HCT116 (cell line): ENCODE measurements around the gene SMARCA4. TPM values are rescaled to one million over a fixed set of nuclear protein-coding genes. Genes with fewer than 3 reads are reported as not detected.
A peak's percentile ranks its signal among the peaks of the same experiment; 100 is the strongest.

Source experiments
- ATAC-seq: fragments of 200-7000 bp; cut with Tn5 transposase; 2 replicates; pipeline ENCODE4 v1.9.1; 2020; ENCODE audit warnings: mild to moderate bottlenecking, moderate library complexity
- BruUV-seq: library from RNA; stranded (reverse); fragments of 400-500 nt; replicated peaks from 2 replicates; lab custom pipeline; 2021; lab: Mats Ljungman, UMichigan
- CTCF ChIA-PET: fragments of 300-600 bp; sonication (Branson Sonifier 250); formaldehyde crosslinking; loops from one replicate; lab custom pipeline; 2021; ENCODE audit warnings: antibody characterized with exemption; lab: Charles Lee
- POLR2A ChIA-PET: fragments of 300-600, 350-600 bp; sonication (Branson Sonifier 250); formaldehyde crosslinking; loops from one replicate; lab custom pipeline; 2021; ENCODE audit warnings: antibody characterized with exemption; lab: Charles Lee
- RAD21 ChIA-PET, 2 experiments: fragments of 300-600 bp; sonication (Branson Sonifier 250); formaldehyde crosslinking; loops; one replicate each; lab custom pipeline; 2023; ENCODE audit warnings: low total read pairs in 2 of 2; ENCODE audit not compliant: uncharacterized antibody in 2 of 2, unreplicated experiment in 2 of 2, low non-redundant PET in 1 of 2; lab: Charles Lee
- DNase-seq: peaks from one replicate; pipeline ENCODE4 v3.0.0-alpha.2; 2010; ENCODE audit warnings: low read depth, low spot score
- H2AFZ ChIP-seq: fragments of 200-600 bp; shearing (Covaris generic), sonication (generic); 2 replicates; pipeline ENCODE4 v1.6.1; 2017; ENCODE audit warnings: low read depth, mixed run types, mixed read lengths, antibody characterized with exemption, low read length; ENCODE audit not compliant: poor library complexity, severe bottlenecking
- H3K27ac ChIP-seq: 2 replicates; pipeline ENCODE4 v1.5.1; 2012; ENCODE audit warnings: low read depth, low read length
- H3K27me3 ChIP-seq: fragments of 200-600 bp; sonication (generic); 2 replicates; pipeline ENCODE4 v1.6.1; 2016; ENCODE audit warnings: mixed run types, low read length, mixed read lengths; ENCODE audit not compliant: insufficient read depth
- H3K36me3 ChIP-seq, 2 experiments: fragments of 200-500 bp in 1 of 2; fragments of 200-600 bp in 1 of 2; sonication (Bioruptor generic) in 1 of 2; sonication (generic) in 1 of 2; 2 replicates each; pipeline versions ENCODE4 v1.5.1 to v1.6.1; 2014 to 2016; ENCODE audit warnings: low read length in 2 of 2, inconsistent platforms in 1 of 2, mixed read lengths in 1 of 2, mixed run types in 1 of 2; ENCODE audit not compliant: insufficient read depth in 2 of 2, control insufficient read depth in 1 of 2
- H3K4me1 ChIP-seq, 2 experiments: fragments of 200-600 bp in 1 of 2; sonication (generic) in 1 of 2; 2 replicates each; pipeline versions ENCODE4 v1.5.1 to v1.6.1; 2012 to 2017; ENCODE audit warnings: low read length in 2 of 2, inconsistent platforms in 1 of 2, mild to moderate bottlenecking in 1 of 2, mixed read lengths in 1 of 2, mixed run types in 1 of 2, moderate library complexity in 1 of 2; ENCODE audit not compliant: insufficient read depth in 2 of 2, control insufficient read depth in 1 of 2
- H3K4me2 ChIP-seq: fragments of 200-600 bp; sonication (generic); 2 replicates; pipeline ENCODE4 v1.6.1; 2017; ENCODE audit warnings: mixed run types, low read length, mixed read lengths
- H3K4me3 ChIP-seq, 2 experiments: fragments of 200-600 bp in 1 of 2; sonication (generic) in 1 of 2; replicated peaks in 1 of 2; 2 replicates each; pipeline ENCODE4 v1.5.1; 2011 to 2016; ENCODE audit warnings: low read length in 2 of 2, control low read depth in 1 of 2, low read depth in 1 of 2, mild to moderate bottlenecking in 1 of 2, mixed read lengths in 1 of 2, mixed run types in 1 of 2
- H3K79me2 ChIP-seq: fragments of 200-600 bp; sonication (generic); 2 replicates; pipeline ENCODE4 v1.6.1; 2017; ENCODE audit warnings: mild to moderate bottlenecking, mixed run types, low read length, moderate library complexity, mixed read lengths; ENCODE audit not compliant: insufficient read depth
- H3K9ac ChIP-seq: fragments of 200-600 bp; sonication (generic); 2 replicates; pipeline ENCODE4 v1.6.1; 2016; ENCODE audit warnings: low read length, mixed read lengths
- H3K9me2 ChIP-seq: fragments of 200-600 bp; sonication (generic), shearing (Covaris generic); 2 replicates; pipeline ENCODE4 v1.6.1; 2017; ENCODE audit warnings: mixed run types, mild to moderate bottlenecking, moderate library complexity; ENCODE audit not compliant: insufficient read depth
- H3K9me3 ChIP-seq, 2 experiments: fragments of 200-500 bp in 1 of 2; fragments of 200-600 bp in 1 of 2; sonication (Bioruptor generic) in 1 of 2; sonication (generic) in 1 of 2; 2 replicates each; pipeline ENCODE4 v1.6.1; 2014 to 2017; ENCODE audit warnings: low read length in 2 of 2, mixed read lengths in 2 of 2, inconsistent platforms in 1 of 2, low read depth in 1 of 2, mild to moderate bottlenecking in 1 of 2, mixed run types in 1 of 2, moderate library complexity in 1 of 2; ENCODE audit not compliant: control insufficient read depth in 1 of 2, insufficient read depth in 1 of 2
- H4K20me1 ChIP-seq: fragments of 200-600 bp; sonication (generic), shearing (Covaris generic); 2 replicates; pipeline ENCODE4 v1.6.1; 2017; ENCODE audit warnings: mixed run types, mild to moderate bottlenecking, moderate library complexity; ENCODE audit not compliant: insufficient read depth
- ATF3 ChIP-seq: IDR thresholded peaks from 2 replicates; pipeline ENCODE4 v1.6.1; 2012
- CBX3 ChIP-seq: IDR thresholded peaks from 2 replicates; pipeline ENCODE4 v1.6.1; 2012; ENCODE audit warnings: low read depth
- ELF1 ChIP-seq: IDR thresholded peaks from 2 replicates; pipeline ENCODE4 v1.6.1; 2012; ENCODE audit warnings: low read depth, borderline replicate concordance
- JUND ChIP-seq: IDR thresholded peaks from 2 replicates; pipeline ENCODE4 v1.6.1; 2012
- MAX ChIP-seq: IDR thresholded peaks from 2 replicates; pipeline ENCODE4 v1.6.1; 2012
- POLR2AphosphoS5 ChIP-seq: IDR thresholded peaks from 2 replicates; pipeline ENCODE4 v1.6.1; 2011; ENCODE audit warnings: mild to moderate bottlenecking, low read depth, low read length, moderate library complexity
- REST ChIP-seq: IDR thresholded peaks from 2 replicates; pipeline ENCODE4 v1.6.1; 2012; ENCODE audit warnings: low read depth
- YY1 ChIP-seq: IDR thresholded peaks from 2 replicates; pipeline ENCODE4 v1.6.1; 2011; ENCODE audit warnings: low read length, low read depth, moderate library complexity, mild to moderate bottlenecking; ENCODE audit not compliant: insufficient replicate concordance; ENCODE audit errors: extremely low read depth
- ZBTB33 ChIP-seq: IDR thresholded peaks from 2 replicates; pipeline ENCODE4 v1.6.1; 2011; ENCODE audit warnings: mild to moderate bottlenecking, low read length, moderate library complexity; ENCODE audit not compliant: insufficient replicate concordance; ENCODE audit errors: extremely low read depth
- intact Hi-C: fragments of 100-400 bp; cut with micrococcal nuclease; formaldehyde crosslinking; loops from 2 replicates; pipeline ENCODE4 v1.10.0; 2022
- total RNA-seq: library from RNA; stranded (reverse); gene quantifications from one replicate; pipeline ENCODE4 v1.2.1, GENCODE V29; 2021; ENCODE audit not compliant: unreplicated experiment

The SMARCA4 gene
- total RNA-seq, 1 experiment from 2014 or later, result 116 TPM

GRCh38 chr19:10927730-10928562 lies 32.9 kb upstream of the SMARCA4 start:
- no peaks in the 10 kb centered on the region for H4K20me1 ChIP-seq
- H3K4me2 ChIP-seq, result peak overlapping the region; percentile 94
- no peaks in the 10 kb centered on the region for H3K27me3 ChIP-seq
- no peak overlapping the region for H2AFZ ChIP-seq
- ChIA-PET RAD21 (no interaction called here), CTCF (interaction anchor here (1.3 kb wide), 1 partner anchor 63 kb away, joined by 3 read pairs; no protein-coding TSS in a partner anchor), POLR2A (no interaction called here)
- H3K27ac ChIP-seq, result peak overlapping the region; percentile 70
- peak overlapping the region; percentile 81 for H3K9ac ChIP-seq
- ATAC-seq, result peak; percentile 32
- peaks cover 43% of the 10 kb centered on the region for H3K79me2 ChIP-seq
- intact Hi-C loops, result no loop called here
- no peaks in the 10 kb centered on the region for H3K9me3 ChIP-seq
- H3K4me1 ChIP-seq, result peaks cover 20 to 29% of the 10 kb centered on the region in 2 experiments
- H3K36me3 ChIP-seq, result peaks cover 5 to 10% of the 10 kb centered on the region in 2 experiments; a peak in 3 of 4 replicates
- H3K4me3 ChIP-seq, result peak overlapping the region; percentile 89 to 96
- no peak for DNase-seq
- TF ChIP-seq MAX (peak; percentile 19; the same call in 1 of the 2 replicates), ELF1 (no peak)
- TSS peak; percentile 59 for BruUV-seq
- no peaks in the 10 kb centered on the region for H3K9me2 ChIP-seq

GRCh38 chr19:10928563-10929401 lies 32.0 kb upstream of the SMARCA4 start, which contains the start of the genes TIMM29 and YIPF2:
Gene TIMM29 (plus strand): TSS chr19:10928811. CDS start chr19:10928823, 12 bp downstream.
Gene YIPF2 (minus strand): TSS chr19:10928639. CDS start chr19:10928410, 229 bp downstream.
- peaks cover 45% of the 10 kb centered on the region for H3K79me2 ChIP-seq
- peak within 1 kb of the TSS; percentile 89 to 96 for H3K4me3 ChIP-seq
- ATAC-seq, result peak; percentile 91
- H3K27me3 ChIP-seq, result no peaks in the 10 kb centered on the region
- H3K9ac ChIP-seq, result peak within 1 kb of the TSS; percentile 81
- peak within 1 kb of the TSS; percentile 75 for H3K27ac ChIP-seq
- ChIA-PET CTCF (no interaction called here), RAD21 (no interaction called here), POLR2A (no interaction called here)
- intact Hi-C loops, result no loop called here
- peaks cover 20 to 29% of the 10 kb centered on the region in 2 experiments for H3K4me1 ChIP-seq
- BruUV-seq, result no TSS peak
- peaks cover 1 to 5% of the 10 kb centered on the region in 2 experiments; a peak in 2 of 4 replicates for H3K36me3 ChIP-seq
- H2AFZ ChIP-seq, result no peak within 1 kb of the TSS
- no peaks in the 10 kb centered on the region for H3K9me2 ChIP-seq
- no peaks in the 10 kb centered on the region for H3K9me3 ChIP-seq
- peak; percentile 96 for DNase-seq
- peak within 1 kb of the TSS; percentile 94 for H3K4me2 ChIP-seq
- no peaks in the 10 kb centered on the region for H4K20me1 ChIP-seq
- TF ChIP-seq REST (no peak), YY1 (peak; percentile 95), ELF1 (no peak; the same call in 1 of the 2 replicates), ATF3 (no peak), JUND (no peak), CBX3 (peak; percentile 94), POLR2AphosphoS5 (peak; percentile 86), ZBTB33 (peak; percentile 58)
